ENCODE data around the gene TMEM94. TPM values are rescaled to one million over a fixed set of nuclear protein-coding genes. Genes with fewer than 3 reads are reported as not detected.

TMEM94 gene
- total and polyA plus RNA-seq, 2 of the 13 experiments (the other 11 are each of a cell fraction or from before 2014, with no cell fraction given), result 32.6 to 134 TPM

DNA sequence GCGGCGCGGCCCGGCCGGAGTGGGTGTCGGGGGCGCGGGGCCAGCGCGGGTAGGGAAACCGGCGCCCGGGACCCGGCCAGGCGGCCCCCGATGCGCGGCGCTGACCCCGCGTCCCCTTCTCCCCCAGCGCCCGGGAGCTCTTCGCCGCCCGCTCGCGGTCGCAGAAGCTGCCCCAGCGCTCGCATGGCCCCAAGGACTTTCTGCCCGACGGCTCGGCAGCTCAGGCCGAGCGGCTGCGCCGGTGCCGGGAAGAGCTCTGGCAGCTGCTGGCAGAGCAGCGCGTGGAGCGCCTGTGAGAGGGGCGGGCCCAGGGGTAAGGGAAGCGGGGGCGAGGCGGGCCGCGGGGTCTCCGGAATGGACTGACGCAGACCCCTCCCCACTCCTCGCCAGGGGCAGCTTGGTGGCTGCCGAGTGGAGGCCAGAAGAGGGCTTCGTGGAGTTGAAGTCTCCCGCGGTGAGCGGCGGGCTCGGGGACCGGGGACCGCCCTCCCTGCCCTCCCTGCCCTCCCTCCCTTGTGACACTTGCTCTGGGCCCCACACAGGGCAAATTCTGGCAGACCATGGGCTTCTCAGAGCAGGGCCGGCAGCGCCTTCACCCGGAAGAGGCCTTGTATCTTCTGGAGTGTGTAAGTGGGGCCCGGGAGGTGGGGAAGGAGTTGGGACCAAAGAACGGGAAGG lies 60.3 kb downstream of the TMEM94 start (continued):
- 0 out of 2 replicates have a peak, but pooled peaks have one; percentile 62 for TF ChIP-seq MXD3 (CRISPR knock-in tag; IDR thresholded peaks at IDR 0.05)
- TF ChIP-seq HNF4G (IDR thresholded peaks at IDR 0.05; ENCODE audit: borderline replicate concordance, low read depth, low read length), result no peak
- 0 out of 2 replicates have a peak, but pooled peaks have one; percentile 18 for TF ChIP-seq HNF4G (CRISPR knock-in tag; IDR thresholded peaks at IDR 0.05; ENCODE audit: borderline replicate concordance, low read depth)
- no peak for TF ChIP-seq TEAD2 (CRISPR knock-in tag; IDR thresholded peaks at IDR 0.05)
- TF ChIP-seq ZNF44 (CRISPR knock-in tag; IDR thresholded peaks at IDR 0.05), result peak; percentile 81; the same call in 1 of the 2 replicates
- TF ChIP-seq ZNF558 (CRISPR knock-in tag; IDR thresholded peaks at IDR 0.05; ENCODE audit: borderline replicate concordance), result no peak
- TF ChIP-seq ZMYM2 (CRISPR knock-in tag; IDR thresholded peaks at IDR 0.05), result no peak
- 0 out of 2 replicates have a peak, but pooled peaks have one; percentile 3 for TF ChIP-seq ZNF850 (CRISPR knock-in tag; conservative IDR thresholded peaks at IDR 0.05)
- peak; percentile 5; the same call in 1 of the 2 replicates for TF ChIP-seq ZC3H13 (CRISPR knock-in tag; IDR thresholded peaks at IDR 0.05)
- TF ChIP-seq ZNF766 (CRISPR knock-in tag; IDR thresholded peaks at IDR 0.05; ENCODE audit: borderline replicate concordance), result no peak
- TF ChIP-seq ZNF33B (CRISPR knock-in tag; IDR thresholded peaks at IDR 0.05), result 0 out of 2 replicates have a peak, but pooled peaks have one; percentile 43
- peak; percentile 51; the same call in 1 of the 2 replicates for TF ChIP-seq PHF8 (CRISPR knock-in tag; IDR thresholded peaks at IDR 0.05)
- TF ChIP-seq KLF9 (CRISPR knock-in tag; IDR thresholded peaks at IDR 0.05; ENCODE audit: low read depth), result 0 out of 2 replicates have a peak, but pooled peaks have one; percentile 32
- 0 out of 2 replicates have a peak, but pooled peaks have one; percentile 2 for TF ChIP-seq ZNF709 (CRISPR knock-in tag; IDR thresholded peaks at IDR 0.05)
- TF ChIP-seq SAP130 (CRISPR knock-in tag; IDR thresholded peaks at IDR 0.05; ENCODE audit: low read depth), result peak; percentile 67
- TF ChIP-seq TARDBP (CRISPR knock-in tag; IDR thresholded peaks at IDR 0.05), result no peak
- TF ChIP-seq ZNF251 (CRISPR knock-in tag; IDR thresholded peaks at IDR 0.05), result no peak
- no peak for TF ChIP-seq ZSCAN9 (CRISPR knock-in tag; IDR thresholded peaks at IDR 0.05; ENCODE audit: borderline replicate concordance)
- TF ChIP-seq PRDM10 (CRISPR knock-in tag; IDR thresholded peaks at IDR 0.05; ENCODE audit: low read depth), result 0 out of 2 replicates have a peak, but pooled peaks have one; percentile 37
- 0 out of 2 replicates have a peak, but pooled peaks have one; percentile 35 for TF ChIP-seq ZNF619 (CRISPR knock-in tag; IDR thresholded peaks at IDR 0.05)
- peak; percentile 39; the same call in 1 of the 2 replicates for TF ChIP-seq CSRNP2 (CRISPR knock-in tag; conservative IDR thresholded peaks at IDR 0.05; ENCODE audit: low read depth)
- TF ChIP-seq, protein P1, sequence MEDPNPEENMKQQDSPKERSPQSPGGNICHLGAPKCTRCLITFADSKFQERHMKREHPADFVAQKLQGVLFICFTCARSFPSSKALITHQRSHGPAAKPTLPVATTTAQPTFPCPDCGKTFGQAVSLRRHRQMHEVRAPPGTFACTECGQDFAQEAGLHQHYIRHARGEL (CRISPR knock-in tag; IDR thresholded peaks at IDR 0.05), result no peak
- no peak for TF ChIP-seq TCF12 (IDR thresholded peaks at IDR 0.05)
- TF ChIP-seq TCF12 (CRISPR knock-in tag; IDR thresholded peaks at IDR 0.05), result peak; percentile 1; the same call in 1 of the 2 replicates
- TF ChIP-seq MAX (IDR thresholded peaks at IDR 0.05), result 0 out of 2 replicates have a peak, but pooled peaks have one; percentile 3

All from HepG2 (cell line).